ENCODE measurements around the gene SLC13A1. TPM values are rescaled to one million over a fixed set of nuclear protein-coding genes. Genes with fewer than 3 reads are reported as not detected.

The SLC13A1 gene
- total RNA-seq, 2 donors from 2014 or later = not detected

DNA sequence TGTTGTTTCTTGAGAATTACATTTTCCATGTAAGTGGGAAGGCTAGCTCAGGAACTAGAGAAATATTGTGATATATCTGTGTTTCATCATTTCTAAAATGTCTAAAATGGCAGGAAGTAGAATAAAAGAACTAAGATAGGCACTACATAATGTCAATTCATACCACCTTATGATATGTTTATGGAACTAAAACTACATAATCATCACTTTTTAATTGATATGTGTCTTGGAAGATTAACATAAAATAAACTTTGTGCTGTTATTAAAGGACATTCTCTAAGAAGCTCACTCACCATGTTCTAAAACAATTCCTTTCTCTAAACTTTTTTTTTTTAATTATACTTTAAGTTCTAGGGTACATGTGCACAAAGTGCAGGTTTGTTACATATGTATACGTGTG, 120.7 kb downstream of the SLC13A1 start:
- Histone ChIP-seq H3K9me3 (no peaks in the 10 kb centered on the region), H3K4me1 (replicated peaks) (no peaks in the 10 kb centered on the region), H3K4me3 (no peak overlapping the region), H3K27ac (no peak overlapping the region), H3K27me3 (replicated peaks; ENCODE audit: insufficient read depth) (no peaks in the 10 kb centered on the region), H3K36me3 (no peaks in the 10 kb centered on the region)
- intact Hi-C loops (cut with DNase I) = no loop called here
- TF ChIP-seq POLR2A (IDR thresholded peaks at IDR 0.05) (no peak), POLR2AphosphoS5 (IDR thresholded peaks at IDR 0.05) (no peak)
- no peak for DNase-seq (ENCODE audit: low spot score)
- 93% methylated on average over 1 of the region's 1 CpG for WGBS

DNA sequence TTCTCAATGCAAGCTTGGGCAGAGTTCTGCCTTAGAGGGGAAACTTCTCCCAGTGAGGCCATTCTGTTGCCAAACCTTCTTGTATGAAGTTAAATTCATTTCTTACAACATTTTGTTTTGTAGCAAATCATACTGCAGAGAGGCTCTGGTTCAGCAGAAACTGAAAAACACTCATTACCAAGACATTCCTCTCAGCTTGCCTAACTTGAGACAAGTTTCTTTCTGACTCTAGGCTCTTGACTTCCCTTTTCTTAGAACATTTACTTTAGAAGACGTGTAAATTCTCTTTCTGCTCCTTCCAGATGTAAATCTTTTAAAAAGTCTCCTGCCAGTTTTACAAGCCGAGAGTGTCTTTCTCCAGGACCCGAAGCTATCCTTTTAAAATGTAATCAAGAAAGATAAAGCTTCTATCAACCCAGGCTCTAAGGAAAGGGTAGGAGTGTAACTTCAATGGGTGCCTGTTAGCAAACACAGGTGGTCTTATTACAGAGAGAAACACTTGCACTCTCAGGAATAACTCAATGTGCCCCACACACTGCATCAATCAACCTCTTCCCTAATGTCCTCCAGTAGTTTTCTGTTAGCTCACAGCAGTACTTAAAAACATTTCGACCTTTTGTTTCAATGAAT, 123.8 kb downstream of the SLC13A1 start:
- WGBS = 4% methylated on average over 4 of the region's 4 CpGs
- TF ChIP-seq POLR2AphosphoS5 (IDR thresholded peaks at IDR 0.05) (no peak), POLR2A (IDR thresholded peaks at IDR 0.05) (no peak)
- TF ChIP-seq, protein P1, sequence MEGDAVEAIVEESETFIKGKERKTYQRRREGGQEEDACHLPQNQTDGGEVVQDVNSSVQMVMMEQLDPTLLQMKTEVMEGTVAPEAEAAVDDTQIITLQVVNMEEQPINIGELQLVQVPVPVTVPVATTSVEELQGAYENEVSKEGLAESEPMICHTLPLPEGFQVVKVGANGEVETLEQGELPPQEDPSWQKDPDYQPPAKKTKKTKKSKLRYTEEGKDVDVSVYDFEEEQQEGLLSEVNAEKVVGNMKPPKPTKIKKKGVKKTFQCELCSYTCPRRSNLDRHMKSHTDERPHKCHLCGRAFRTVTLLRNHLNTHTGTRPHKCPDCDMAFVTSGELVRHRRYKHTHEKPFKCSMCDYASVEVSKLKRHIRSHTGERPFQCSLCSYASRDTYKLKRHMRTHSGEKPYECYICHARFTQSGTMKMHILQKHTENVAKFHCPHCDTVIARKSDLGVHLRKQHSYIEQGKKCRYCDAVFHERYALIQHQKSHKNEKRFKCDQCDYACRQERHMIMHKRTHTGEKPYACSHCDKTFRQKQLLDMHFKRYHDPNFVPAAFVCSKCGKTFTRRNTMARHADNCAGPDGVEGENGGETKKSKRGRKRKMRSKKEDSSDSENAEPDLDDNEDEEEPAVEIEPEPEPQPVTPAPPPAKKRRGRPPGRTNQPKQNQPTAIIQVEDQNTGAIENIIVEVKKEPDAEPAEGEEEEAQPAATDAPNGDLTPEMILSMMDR (IDR thresholded peaks at IDR 0.05) = no peak
- DNase-seq (ENCODE audit: low spot score) = no peak
- no peak overlapping the region for H3K27ac ChIP-seq
- H3K36me3 ChIP-seq = no peaks in the 10 kb centered on the region
- H3K27me3 ChIP-seq (replicated peaks; ENCODE audit: insufficient read depth) = no peaks in the 10 kb centered on the region
- no peak overlapping the region for H3K4me3 ChIP-seq
- no peaks in the 10 kb centered on the region for H3K9me3 ChIP-seq
- H3K4me1 ChIP-seq (replicated peaks) = no peaks in the 10 kb centered on the region
- intact Hi-C loops (cut with DNase I) = no loop called here

DNA sequence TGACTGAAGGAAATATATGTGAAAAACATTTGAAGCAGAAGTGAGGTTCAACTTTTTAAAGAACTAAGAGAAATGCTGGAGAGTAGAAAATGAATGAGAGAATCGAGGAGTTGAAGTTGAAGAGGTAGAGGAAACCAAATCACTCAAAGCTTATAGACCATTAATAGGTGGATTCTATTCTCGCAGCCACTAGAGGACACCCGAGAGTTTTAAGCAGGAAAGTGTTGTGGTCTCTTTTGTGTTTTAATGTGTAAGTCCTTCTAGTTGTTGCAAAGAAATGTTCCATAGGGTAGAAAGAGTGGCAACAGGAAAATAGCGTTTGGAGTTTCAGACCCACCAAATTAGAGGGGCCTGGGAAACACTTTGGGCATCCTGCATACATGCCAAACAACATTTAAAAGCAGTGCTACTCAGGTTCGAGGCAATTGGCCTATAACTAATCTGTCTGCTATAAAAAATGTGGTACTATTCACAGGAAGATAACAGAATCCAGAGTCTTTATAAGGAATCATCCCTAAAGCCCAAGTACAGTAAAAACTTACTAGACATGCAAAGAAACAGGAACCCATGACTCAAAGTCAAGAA, 129.0 kb downstream of the SLC13A1 start:
- intact Hi-C loops (cut with DNase I) = no loop called here
- no peak for TF ChIP-seq POLR2AphosphoS5 (IDR thresholded peaks at IDR 0.05)
- no peak for TF ChIP-seq POLR2A (IDR thresholded peaks at IDR 0.05)
- TF ChIP-seq, protein P1 (IDR thresholded peaks at IDR 0.05) = no peak
- Histone ChIP-seq H3K9me3 (no peaks in the 10 kb centered on the region), H3K4me1 (replicated peaks) (no peaks in the 10 kb centered on the region), H3K4me3 (no peak overlapping the region), H3K36me3 (no peaks in the 10 kb centered on the region), H3K27me3 (replicated peaks; ENCODE audit: insufficient read depth) (no peaks in the 10 kb centered on the region), H3K27ac (no peak overlapping the region)
- 72% methylated on average over 5 of the region's 5 CpGs for WGBS
- DNase-seq (ENCODE audit: low spot score) = no peak

DNA sequence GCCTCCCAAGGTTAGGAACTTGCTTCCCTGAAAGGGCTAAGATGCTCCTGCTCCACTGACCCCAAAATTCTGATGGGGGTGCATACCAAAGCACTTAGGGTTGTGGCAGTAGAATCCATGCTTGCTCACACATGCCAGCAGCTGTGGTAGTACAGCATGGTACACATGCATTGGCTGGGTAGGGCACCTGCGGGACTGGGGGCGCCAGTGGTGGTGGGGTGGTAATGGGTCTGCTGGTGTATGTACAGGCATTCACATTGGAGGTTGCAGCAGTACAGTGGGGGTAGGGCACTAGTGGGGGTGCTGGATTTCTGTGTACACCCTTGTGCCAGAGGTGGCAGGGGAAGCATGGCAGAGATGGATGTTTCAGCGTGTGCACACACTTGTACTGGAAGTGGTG, 132.0 kb downstream of the SLC13A1 start:
- no peaks in the 10 kb centered on the region for H3K27me3 ChIP-seq (replicated peaks; ENCODE audit: insufficient read depth)
- no peak for DNase-seq (ENCODE audit: low spot score)
- no peaks in the 10 kb centered on the region for H3K36me3 ChIP-seq
- no peaks in the 10 kb centered on the region for H3K4me1 ChIP-seq (replicated peaks)
- TF ChIP-seq POLR2A (IDR thresholded peaks at IDR 0.05) (no peak), POLR2AphosphoS5 (IDR thresholded peaks at IDR 0.05) (no peak)
- TF ChIP-seq, protein P1 (IDR thresholded peaks at IDR 0.05) = no peak
- intact Hi-C loops (cut with DNase I) = no loop called here
- WGBS = 100% methylated on average over 3 of the region's 3 CpGs
- no peak overlapping the region for H3K4me3 ChIP-seq
- H3K27ac ChIP-seq = no peak overlapping the region
- H3K9me3 ChIP-seq = no peaks in the 10 kb centered on the region

Other genes with a start within 250 kb of the SLC13A1 start
- gene TAS2R16, start 204.3 kb downstream of the SLC13A1 start, total RNA-seq = not detected

Measured in prostate gland (tissue), 2 donors.